ENCODE data around the gene SLC12A4. TPM values are rescaled to one million over a fixed set of nuclear protein-coding genes. Genes with fewer than 3 reads are reported as not detected.

Gene SLC12A4
- total and polyA plus RNA-seq, 2 of the 13 experiments (the other 11 are each of a cell fraction or from before 2014, with no cell fraction given) = 65.1 to 84.3 TPM

- TF ChIP-seq FOXP4 (CRISPR knock-in tag; IDR thresholded peaks at IDR 0.05) (peak; percentile 57), RNF2 (conservative IDR thresholded peaks at IDR 0.05; ENCODE audit: low read depth) (peak; percentile 51), MED13 (CRISPR knock-in tag; IDR thresholded peaks at IDR 0.05) (no peak), ZNF501 (CRISPR knock-in tag; IDR thresholded peaks at IDR 0.05) (peak; percentile 85), NCOA5 (CRISPR knock-in tag; IDR thresholded peaks at IDR 0.05) (no peak), ZNF124 (CRISPR knock-in tag; IDR thresholded peaks at IDR 0.05) (no peak), FOXK1 (CRISPR knock-in tag; IDR thresholded peaks at IDR 0.05; ENCODE audit: borderline replicate concordance, low read depth) (peak; percentile 63; the same call in 1 of the 2 replicates), HIC2 (CRISPR knock-in tag; IDR thresholded peaks at IDR 0.05; ENCODE audit: low read depth) (peak; percentile 17; the same call in 1 of the 2 replicates), RFX5 (IDR thresholded peaks at IDR 0.05; ENCODE audit: low read depth, low read length) (no peak), LCORL (IDR thresholded peaks at IDR 0.05) (no peak), LCORL (CRISPR knock-in tag; IDR thresholded peaks at IDR 0.05) (peak; percentile 94), CENPBD1 (CRISPR knock-in tag; IDR thresholded peaks at IDR 0.05; ENCODE audit: borderline replicate concordance, low read depth) (no peak), SMYD3 (CRISPR knock-in tag; IDR thresholded peaks at IDR 0.05) (no peak), RFXAP (CRISPR knock-in tag; IDR thresholded peaks at IDR 0.05; ENCODE audit: borderline replicate concordance) (peak; percentile 81; the same call in 1 of the 2 replicates), LRRFIP1 (CRISPR knock-in tag; conservative IDR thresholded peaks at IDR 0.05) (0 out of 2 replicates have a peak, but pooled peaks have one; percentile 25), ZSCAN22 (CRISPR knock-in tag; IDR thresholded peaks at IDR 0.05) (no peak), THAP8 (CRISPR knock-in tag; IDR thresholded peaks at IDR 0.05; ENCODE audit: borderline replicate concordance) (no peak), ZNF720 (CRISPR knock-in tag; IDR thresholded peaks at IDR 0.05) (no peak), DBP (CRISPR knock-in tag; IDR thresholded peaks at IDR 0.05; ENCODE audit: not compliant biosample characterization) (no peak), ZNF556 (CRISPR knock-in tag; IDR thresholded peaks at IDR 0.05; ENCODE audit: borderline replicate concordance) (peak; percentile 35; the same call in 1 of the 2 replicates), ZNF350 (CRISPR knock-in tag; IDR thresholded peaks at IDR 0.05; ENCODE audit: borderline replicate concordance, low read depth) (peak; percentile 81)
Measured at GRCh38 chr16:67993207-67994039, 25.0 kb upstream of the SLC12A4 start (continued).
